Adipocyte (in vitro differentiated cells): ENCODE results near the gene OVCA2.

Experiments used
- DNase-seq: peaks from one replicate; pipeline ENCODE4 v3.0.0-alpha.2; 2015; ENCODE audit warnings: low read depth
- H3K27me3 ChIP-seq: replicated peaks from 2 replicates; pipeline ENCODE4 v1.7.0; 2013; ENCODE audit warnings: mild to moderate bottlenecking, low read length, moderate library complexity; ENCODE audit not compliant: control insufficient read depth, insufficient read depth
- H3K36me3 ChIP-seq: 2 replicates; pipeline ENCODE4 v1.7.0; 2013; ENCODE audit warnings: low read length, mild to moderate bottlenecking, moderate library complexity; ENCODE audit not compliant: control insufficient read depth, insufficient read depth, severe bottlenecking
- H3K4me1 ChIP-seq: 2 replicates; pipeline ENCODE4 v1.7.0; 2013; ENCODE audit warnings: mild to moderate bottlenecking, low read length, moderate library complexity; ENCODE audit not compliant: control insufficient read depth, insufficient read depth
- H3K4me3 ChIP-seq: 2 replicates; pipeline ENCODE4 v1.7.0; 2013; ENCODE audit warnings: mild to moderate bottlenecking, low read length, moderate library complexity
- H3K9ac ChIP-seq: 2 replicates; pipeline ENCODE4 v1.7.0; 2013; ENCODE audit warnings: mild to moderate bottlenecking, low read length, moderate library complexity
- H3K9me3 ChIP-seq: 2 replicates; pipeline ENCODE4 v1.7.0; 2013; ENCODE audit warnings: mild to moderate bottlenecking, low read length, moderate library complexity; ENCODE audit not compliant: control insufficient read depth

OVCA2 gene

GRCh38 chr17:2041561-2042389, at the start of gene OVCA2:
Gene OVCA2 (plus strand): TSS chr17:2042022. CDS start chr17:2042048, 26 bp downstream.
- H3K4me3 ChIP-seq: peak within 1 kb of the TSS; percentile 88
- H3K4me1 ChIP-seq: peaks cover 37% of the 10 kb centered on the region
- peak within 1 kb of the TSS; percentile 93 for H3K9ac ChIP-seq
- no peaks in the 10 kb centered on the region for H3K27me3 ChIP-seq
- DNase-seq: peak; percentile 99
- H3K36me3 ChIP-seq: peaks cover 22% of the 10 kb centered on the region
- no peaks in the 10 kb centered on the region for H3K9me3 ChIP-seq

DNA sequence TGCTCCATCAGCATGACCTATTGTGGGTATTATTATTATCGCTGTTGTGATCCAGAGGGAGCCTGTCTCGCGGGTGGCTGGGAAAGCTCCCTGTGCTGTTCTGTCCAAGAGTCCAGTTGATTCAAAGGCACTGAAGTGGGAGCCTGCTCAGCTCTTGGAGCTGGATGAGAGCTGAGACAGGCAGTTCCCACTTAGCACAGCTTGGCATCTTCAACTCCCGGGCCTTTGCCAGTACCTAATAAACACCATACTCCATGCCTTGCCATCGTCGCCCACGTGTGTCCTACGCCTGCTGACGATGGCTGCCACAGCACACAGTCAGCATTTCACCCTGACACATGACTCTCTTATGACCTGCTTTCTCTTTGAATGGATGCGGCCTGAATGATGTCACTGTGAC, 49.3 kb upstream of the OVCA2 start:
- no peaks in the 10 kb centered on the region for H3K9me3 ChIP-seq
- peaks cover 3% of the 10 kb centered on the region for H3K27me3 ChIP-seq
- H3K36me3 ChIP-seq: no peaks in the 10 kb centered on the region
- no peak overlapping the region for H3K4me3 ChIP-seq
- no peak overlapping the region for H3K9ac ChIP-seq
- DNase-seq: no peak
- peaks cover 23% of the 10 kb centered on the region for H3K4me1 ChIP-seq

DNA sequence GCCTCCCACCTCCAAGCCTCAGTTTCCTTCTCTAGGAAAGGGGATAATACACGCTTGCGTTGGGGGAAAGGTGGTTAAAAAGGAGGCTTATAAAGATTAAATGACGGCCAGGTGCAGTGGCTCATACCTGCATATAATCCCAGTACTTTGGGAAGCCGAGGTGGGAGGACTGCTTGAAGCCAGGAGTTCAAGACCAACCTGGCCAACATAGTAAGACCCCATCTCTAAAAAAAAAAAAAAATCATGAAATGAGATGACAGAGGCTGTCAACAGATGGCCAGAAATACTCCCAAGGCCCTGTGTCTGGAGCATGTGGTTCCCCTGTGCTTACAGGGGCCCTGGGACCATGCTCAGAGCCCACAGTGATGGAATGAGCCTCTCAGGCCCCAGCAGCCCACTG, 47.1 kb upstream of the OVCA2 start:
- Histone ChIP-seq H3K9me3 (no peaks in the 10 kb centered on the region), H3K9ac (no peak overlapping the region), H3K36me3 (no peaks in the 10 kb centered on the region), H3K27me3 (peaks cover 3% of the 10 kb centered on the region), H3K4me3 (no peak overlapping the region), H3K4me1 (peaks cover 22% of the 10 kb centered on the region)
- DNase-seq: no peak

DNA sequence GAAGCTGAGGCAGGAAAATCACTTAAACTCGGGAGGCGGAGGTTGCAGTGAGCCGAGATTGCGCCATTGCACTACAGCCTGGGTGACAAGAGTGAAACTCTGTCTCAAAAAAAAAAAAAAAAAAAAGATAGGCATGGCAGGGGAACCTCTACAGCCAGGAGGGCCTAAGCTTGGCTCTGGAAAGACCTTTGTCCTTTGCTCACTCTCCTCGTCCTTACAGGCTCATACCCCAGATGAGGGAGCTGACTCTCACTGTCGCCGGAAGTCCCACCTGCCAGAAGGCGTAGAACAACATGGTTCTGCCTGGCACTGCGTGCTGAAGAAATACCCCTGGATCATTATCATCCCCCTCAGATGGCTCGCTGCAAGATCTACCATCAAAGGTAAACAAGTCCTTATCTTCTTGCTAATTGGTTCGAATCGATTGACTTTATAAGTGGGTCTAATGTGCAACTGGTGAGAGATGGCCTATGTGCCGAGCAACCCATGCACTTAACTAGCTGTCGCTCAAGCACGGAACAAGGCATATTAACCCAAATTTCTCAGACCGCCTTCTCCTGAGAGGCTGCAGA, 46.4 kb upstream of the OVCA2 start:
- Histone ChIP-seq H3K4me1 (peaks cover 24% of the 10 kb centered on the region), H3K36me3 (no peaks in the 10 kb centered on the region), H3K9ac (no peak overlapping the region), H3K4me3 (no peak overlapping the region), H3K27me3 (peaks cover 3% of the 10 kb centered on the region), H3K9me3 (no peaks in the 10 kb centered on the region)
- no peak for DNase-seq

DNA sequence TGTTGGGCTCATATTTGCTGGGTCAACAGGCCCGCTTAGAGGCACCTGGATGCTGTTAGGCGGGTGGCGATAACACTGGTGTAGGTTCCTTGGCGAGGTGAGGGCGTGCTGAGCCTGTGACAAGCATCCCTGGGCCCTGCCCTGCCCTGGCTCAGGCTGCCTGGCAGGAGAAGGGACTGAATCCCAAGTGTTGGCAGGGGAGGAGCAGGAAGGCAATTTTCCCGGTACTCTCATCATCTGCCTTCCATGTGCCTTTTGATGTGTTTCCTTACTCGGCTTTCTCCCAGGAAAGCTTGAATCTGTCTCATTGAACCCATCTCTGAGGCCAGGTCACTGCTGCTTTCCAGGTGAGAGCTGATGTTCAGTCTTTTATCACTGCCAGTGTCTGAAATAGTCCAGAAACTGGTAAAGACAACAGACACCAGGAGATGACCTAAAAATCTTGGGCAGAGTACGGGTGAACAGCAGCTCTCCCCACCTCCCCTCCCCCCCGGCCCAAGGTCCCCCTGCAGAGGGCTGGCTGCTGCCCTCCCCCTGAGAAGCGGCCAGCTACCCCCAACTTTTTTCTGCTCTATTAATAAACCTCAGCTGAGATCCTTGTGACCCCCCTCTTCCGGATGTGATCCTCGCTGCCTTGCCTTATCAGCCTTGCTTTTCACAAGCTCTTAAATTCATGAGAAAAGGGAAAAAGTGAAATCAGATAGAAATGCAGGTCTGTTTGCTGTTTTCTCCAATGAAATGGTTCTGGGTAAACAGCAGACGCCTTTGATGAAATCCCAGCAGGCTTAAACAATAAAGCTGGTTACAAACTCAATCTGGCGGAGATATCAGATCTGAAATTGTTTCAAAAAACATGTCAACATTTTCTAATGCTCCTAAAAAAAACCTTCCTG, 45.7 kb upstream of the OVCA2 start:
- H3K4me3 ChIP-seq: no peak overlapping the region
- H3K27me3 ChIP-seq: peaks cover 3% of the 10 kb centered on the region
- no peaks in the 10 kb centered on the region for H3K9me3 ChIP-seq
- peaks cover 24% of the 10 kb centered on the region for H3K4me1 ChIP-seq
- H3K36me3 ChIP-seq: no peaks in the 10 kb centered on the region
- H3K9ac ChIP-seq: no peak overlapping the region
- DNase-seq: no peak

- Histone ChIP-seq H3K27me3 (peaks cover 3% of the 10 kb centered on the region), H3K4me3 (no peak overlapping the region), H3K9me3 (no peaks in the 10 kb centered on the region), H3K36me3 (no peaks in the 10 kb centered on the region), H3K4me1 (peaks cover 24% of the 10 kb centered on the region), H3K9ac (no peak overlapping the region)
- DNase-seq: no peak
Measured at GRCh38 chr17:1996800-1997288, 45.0 kb upstream of the OVCA2 start.

DNA sequence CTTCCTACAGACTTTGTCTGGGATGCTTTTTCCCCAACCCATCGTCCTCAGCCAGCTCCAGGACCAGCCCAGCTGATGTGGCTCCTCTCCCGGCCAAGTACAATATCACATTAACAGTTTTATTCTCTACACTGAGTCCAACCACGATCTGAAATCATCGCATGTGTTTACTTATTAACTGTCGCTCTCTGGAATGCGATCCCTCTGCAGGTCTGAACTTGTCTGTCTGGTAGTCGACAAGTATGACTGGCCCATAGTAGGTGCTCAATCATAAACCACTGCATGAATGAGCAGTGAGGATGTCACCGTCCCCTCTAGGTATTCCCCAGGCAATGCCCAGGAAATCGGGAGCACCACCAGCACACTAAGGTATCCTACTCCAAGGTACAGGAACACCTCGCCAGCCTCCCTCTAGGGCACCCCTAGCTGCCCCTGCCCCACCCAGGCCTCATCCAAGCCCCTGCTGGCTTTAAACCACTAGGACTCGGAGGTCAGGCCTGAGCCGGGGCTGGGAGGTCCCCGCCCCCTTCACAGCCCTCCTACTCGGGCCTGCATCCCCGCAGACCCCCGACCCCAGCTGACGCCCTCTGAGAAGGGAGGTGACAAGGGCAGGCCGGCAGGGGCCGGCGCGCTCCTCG, 44.4 kb upstream of the OVCA2 start:
- H3K4me1 ChIP-seq: peaks cover 24% of the 10 kb centered on the region
- no peaks in the 10 kb centered on the region for H3K36me3 ChIP-seq

DNA sequence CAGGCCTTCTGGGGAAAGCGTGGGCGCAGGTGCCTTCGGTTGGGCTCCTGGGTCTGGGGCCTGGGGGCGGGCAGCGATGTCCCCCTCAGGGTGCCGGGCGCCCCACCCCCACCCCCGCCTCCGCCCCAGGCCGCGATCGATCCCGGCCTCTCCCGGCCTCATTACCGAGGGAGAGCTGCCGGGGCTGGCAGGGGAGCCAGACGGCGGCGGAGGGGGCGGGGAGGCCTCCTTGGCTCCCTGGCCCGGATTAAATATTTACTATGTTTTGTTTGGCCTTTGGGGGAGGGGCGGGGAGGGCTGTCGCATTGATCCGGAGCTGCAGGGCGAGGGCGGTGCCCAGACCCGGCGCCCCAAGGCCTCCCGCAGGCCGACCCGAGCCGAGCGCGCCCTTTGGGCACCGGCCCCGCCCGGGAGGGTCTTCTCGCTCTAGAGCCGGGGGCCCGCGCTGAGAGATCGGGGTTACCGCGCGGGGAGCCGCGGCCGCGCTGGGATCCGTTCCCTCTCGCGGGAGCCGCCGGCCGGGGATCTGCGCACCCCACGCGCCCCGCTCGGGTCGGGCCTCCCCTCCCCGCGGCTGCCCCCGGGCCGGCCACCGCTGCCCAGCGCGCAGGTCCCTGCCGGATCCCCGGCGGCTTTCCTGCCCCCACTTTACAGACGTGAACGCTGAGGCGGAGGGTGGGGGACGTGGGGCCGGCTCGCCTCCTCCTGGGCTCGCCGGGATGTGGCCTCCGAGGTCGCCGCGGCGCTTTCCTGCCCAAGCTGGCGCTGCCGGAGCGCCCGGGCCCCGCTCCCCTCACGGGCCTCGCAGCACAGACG, 43.7 kb upstream of the OVCA2 start:
- Histone ChIP-seq H3K4me1 (peaks cover 28% of the 10 kb centered on the region), H3K36me3 (no peaks in the 10 kb centered on the region), H3K9ac (peak overlapping the region; percentile 72), H3K9me3 (no peaks in the 10 kb centered on the region), H3K4me3 (peak overlapping the region; percentile 47), H3K27me3 (peaks cover 3% of the 10 kb centered on the region)
- DNase-seq: no peak

More for the DNA sequence above, 44.4 kb upstream of the OVCA2 start:
- Histone ChIP-seq H3K4me3 (no peak overlapping the region), H3K9ac (no peak overlapping the region), H3K27me3 (peaks cover 3% of the 10 kb centered on the region), H3K9me3 (no peaks in the 10 kb centered on the region)
- no peak for DNase-seq

DNA sequence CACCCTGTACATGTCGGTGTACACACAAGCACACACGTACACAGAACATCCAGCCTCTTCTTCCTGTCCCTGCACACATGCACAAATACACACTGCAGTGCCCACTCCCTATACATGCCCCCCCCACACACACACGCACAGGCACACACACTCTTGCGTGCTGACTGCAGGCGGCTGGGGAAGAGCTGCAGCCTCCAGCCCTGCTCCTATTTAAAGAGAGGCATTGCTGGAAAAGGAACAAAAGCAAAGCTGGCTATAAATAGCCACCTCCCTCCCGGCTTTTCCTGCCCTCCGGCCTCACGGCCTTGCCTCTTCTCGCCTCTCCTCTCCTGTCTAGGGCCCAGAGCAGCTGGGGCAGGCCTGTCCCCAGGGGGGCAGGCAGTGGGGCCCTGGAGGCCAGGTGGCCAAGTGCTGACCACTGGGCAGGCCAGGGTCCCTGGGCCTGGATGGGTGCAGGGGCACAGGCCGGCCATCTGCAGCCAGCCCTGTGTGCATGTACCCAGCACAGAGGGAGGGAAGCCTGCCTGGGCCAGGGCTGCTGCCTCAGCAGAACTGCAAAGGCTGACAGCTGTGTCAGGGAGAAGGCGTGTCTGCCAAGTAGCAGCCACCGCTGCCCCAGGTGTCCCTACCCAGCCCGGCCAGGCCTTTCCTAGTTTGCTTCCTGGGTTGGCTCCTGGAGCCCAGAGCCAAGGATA, 42.1 kb upstream of the OVCA2 start:
- H3K4me1 ChIP-seq: peaks cover 28% of the 10 kb centered on the region
- no peak overlapping the region for H3K4me3 ChIP-seq
- no peaks in the 10 kb centered on the region for H3K36me3 ChIP-seq
- H3K9me3 ChIP-seq: no peaks in the 10 kb centered on the region
- H3K27me3 ChIP-seq: no peaks in the 10 kb centered on the region
- peak; percentile 60 for DNase-seq
- no peak overlapping the region for H3K9ac ChIP-seq
